ENCODE data around the gene CUBN.

CUBN gene

DNA sequence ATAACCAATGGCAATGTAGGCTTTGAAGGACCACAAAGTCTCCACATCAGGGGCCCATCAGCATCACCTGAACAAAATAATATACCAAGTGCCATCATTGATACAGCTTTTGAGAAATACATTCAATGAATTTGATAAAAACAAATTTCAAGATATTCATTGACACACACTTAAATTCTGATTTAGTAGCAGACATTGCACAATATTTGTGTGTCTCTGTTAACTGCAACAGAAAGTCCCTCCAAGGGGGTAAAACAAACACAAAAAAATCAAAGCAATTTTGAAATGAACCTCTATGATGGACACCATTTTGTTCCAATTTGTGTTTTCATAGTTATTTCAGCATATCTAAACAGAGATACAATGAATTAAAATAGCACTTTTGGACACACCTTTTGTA, 225.6 kb downstream of the CUBN start:
- no peaks in the 10 kb centered on the region for H3K4me1 ChIP-seq
- H3K4me3 ChIP-seq = no peak overlapping the region
- no peaks in the 10 kb centered on the region for H3K36me3 ChIP-seq
- no peak overlapping the region for H3K27ac ChIP-seq
- H3K9me3 ChIP-seq = no peaks in the 10 kb centered on the region
- no peak for DNase-seq
- TF ChIP-seq, protein P1, sequence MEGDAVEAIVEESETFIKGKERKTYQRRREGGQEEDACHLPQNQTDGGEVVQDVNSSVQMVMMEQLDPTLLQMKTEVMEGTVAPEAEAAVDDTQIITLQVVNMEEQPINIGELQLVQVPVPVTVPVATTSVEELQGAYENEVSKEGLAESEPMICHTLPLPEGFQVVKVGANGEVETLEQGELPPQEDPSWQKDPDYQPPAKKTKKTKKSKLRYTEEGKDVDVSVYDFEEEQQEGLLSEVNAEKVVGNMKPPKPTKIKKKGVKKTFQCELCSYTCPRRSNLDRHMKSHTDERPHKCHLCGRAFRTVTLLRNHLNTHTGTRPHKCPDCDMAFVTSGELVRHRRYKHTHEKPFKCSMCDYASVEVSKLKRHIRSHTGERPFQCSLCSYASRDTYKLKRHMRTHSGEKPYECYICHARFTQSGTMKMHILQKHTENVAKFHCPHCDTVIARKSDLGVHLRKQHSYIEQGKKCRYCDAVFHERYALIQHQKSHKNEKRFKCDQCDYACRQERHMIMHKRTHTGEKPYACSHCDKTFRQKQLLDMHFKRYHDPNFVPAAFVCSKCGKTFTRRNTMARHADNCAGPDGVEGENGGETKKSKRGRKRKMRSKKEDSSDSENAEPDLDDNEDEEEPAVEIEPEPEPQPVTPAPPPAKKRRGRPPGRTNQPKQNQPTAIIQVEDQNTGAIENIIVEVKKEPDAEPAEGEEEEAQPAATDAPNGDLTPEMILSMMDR (IDR thresholded peaks at IDR 0.05) = no peak
- intact Hi-C loops (cut with DNase I; ENCODE audit: low total_unique reads) = no loop called here
- H3K27me3 ChIP-seq = no peaks in the 10 kb centered on the region

DNA sequence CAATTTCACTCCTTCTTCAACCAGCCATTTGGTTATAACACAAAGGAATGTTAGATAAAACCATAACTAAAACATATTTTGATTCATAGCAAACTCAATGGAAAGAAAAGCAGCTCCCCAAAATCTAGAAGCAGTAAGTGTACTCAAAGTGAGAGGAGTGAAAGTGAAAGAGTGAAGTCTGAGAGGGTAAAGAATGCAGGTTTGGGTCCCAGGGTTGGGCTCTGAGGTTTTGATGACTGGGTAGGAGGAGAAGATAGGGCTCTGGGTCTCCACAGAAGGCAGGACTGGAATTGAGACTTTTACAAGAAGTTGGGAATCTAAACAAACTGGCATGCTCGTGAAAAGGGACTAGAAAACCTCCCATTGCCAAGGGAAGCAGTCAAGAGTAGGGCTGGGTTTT, 227.0 kb downstream of the CUBN start:
- no peak for DNase-seq
- no peak overlapping the region for H3K27ac ChIP-seq
- H3K9me3 ChIP-seq = no peaks in the 10 kb centered on the region
- intact Hi-C loops (cut with DNase I; ENCODE audit: low total_unique reads) = no loop called here
- H3K27me3 ChIP-seq = no peaks in the 10 kb centered on the region
- H3K4me1 ChIP-seq = no peaks in the 10 kb centered on the region
- H3K36me3 ChIP-seq = no peaks in the 10 kb centered on the region
- H3K4me3 ChIP-seq = no peak overlapping the region
- TF ChIP-seq, protein P1 (IDR thresholded peaks at IDR 0.05) = no peak

DNA sequence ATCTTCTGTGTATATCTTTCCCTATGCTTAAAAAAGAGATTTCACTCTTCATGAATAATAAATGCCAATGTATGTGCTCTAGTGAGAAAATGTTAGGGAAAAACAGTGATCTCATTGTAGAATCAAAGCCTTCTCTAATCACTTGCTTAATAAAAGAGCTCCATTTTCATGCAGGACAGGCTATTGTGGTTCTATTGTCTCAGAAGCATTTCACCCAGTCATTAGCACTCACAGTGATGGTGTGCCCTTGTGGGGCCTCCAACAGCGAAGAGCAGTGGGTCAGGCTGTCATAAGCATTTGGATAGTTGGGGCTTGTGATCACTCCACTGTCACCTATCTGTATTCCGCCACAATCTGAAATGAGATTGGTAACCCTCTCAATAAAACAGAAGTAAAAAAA, 228.5 kb downstream of the CUBN start:
- Histone ChIP-seq H3K36me3 (no peaks in the 10 kb centered on the region), H3K4me1 (no peaks in the 10 kb centered on the region), H3K9me3 (no peaks in the 10 kb centered on the region), H3K27me3 (no peaks in the 10 kb centered on the region), H3K4me3 (no peak overlapping the region), H3K27ac (no peak overlapping the region)
- TF ChIP-seq, protein P1 (IDR thresholded peaks at IDR 0.05) = no peak
- intact Hi-C loops (cut with DNase I; ENCODE audit: low total_unique reads) = no loop called here
- DNase-seq = no peak

DNA sequence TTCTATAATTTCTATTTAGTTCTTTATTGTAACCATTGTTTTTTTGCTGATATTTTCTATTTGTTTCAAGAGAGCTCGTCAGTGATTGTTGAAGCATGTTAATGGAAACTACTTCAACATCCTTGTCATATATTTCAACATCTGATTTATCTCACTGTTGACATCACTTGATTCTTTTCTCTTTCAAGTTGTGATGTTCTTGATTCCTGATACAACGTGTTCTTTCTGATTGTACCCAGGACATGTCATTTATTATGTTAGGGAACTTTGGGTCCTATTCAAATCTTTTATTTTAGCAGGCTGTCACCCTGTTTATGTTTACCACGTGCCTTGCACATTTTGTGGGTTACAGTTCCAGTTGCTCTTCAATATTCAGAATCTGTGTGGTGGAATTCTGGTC, 232.6 kb downstream of the CUBN start:
- TF ChIP-seq, protein P1 (IDR thresholded peaks at IDR 0.05) = no peak
- DNase-seq = no peak
- H3K4me1 ChIP-seq = peaks cover 0 to 21% (median 3%) of the 10 kb centered on the region in 4 donors
- no peak overlapping the region for H3K4me3 ChIP-seq
- intact Hi-C loops (cut with DNase I; ENCODE audit: low total_unique reads) = no loop called here
- no peaks in the 10 kb centered on the region for H3K27me3 ChIP-seq
- no peak overlapping the region for H3K27ac ChIP-seq
- H3K9me3 ChIP-seq = no peaks in the 10 kb centered on the region
- no peaks in the 10 kb centered on the region for H3K36me3 ChIP-seq

DNA sequence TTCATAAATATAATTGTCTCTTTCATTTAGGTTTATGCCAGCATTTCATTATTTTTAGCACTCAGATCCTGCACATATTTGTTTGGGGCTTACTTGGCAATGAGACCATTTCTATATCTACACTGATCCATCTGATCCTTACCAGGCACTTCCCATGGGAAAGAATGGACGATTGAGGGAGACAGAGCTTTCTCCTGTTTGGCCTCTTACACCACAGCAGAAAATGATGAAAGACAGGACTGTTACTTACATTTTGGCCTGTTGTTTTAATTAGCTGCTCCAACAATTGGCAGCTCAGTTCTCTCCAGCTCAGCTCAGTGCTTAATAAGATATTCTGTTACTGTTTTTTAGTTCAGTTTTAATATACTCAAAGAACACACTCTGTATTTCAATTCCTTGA, 234.8 kb downstream of the CUBN start:
- TF ChIP-seq, protein P1 (IDR thresholded peaks at IDR 0.05) = no peak
- intact Hi-C loops (cut with DNase I; ENCODE audit: low total_unique reads) = no loop called here

DNA sequence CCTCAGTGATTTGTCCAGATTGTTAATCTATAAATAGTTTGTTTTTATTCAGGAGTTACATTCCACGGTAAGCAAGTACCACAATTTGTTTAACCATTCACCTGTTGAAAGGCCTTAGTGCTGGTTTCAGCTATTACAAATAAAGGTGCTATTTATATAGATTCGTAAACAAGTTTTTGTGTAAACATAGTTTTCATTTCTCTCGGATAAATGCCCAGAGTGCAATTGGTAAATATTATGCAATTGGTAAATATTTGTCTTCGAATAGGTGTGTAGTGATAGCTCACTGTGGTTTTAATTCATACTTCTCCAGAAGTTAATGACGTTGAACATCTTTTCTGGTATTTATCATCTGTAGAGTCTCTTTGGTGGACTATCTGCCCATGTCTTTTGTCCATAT, 235.9 kb downstream of the CUBN start:
- peaks cover 0 to 28% (median 4%) of the 10 kb centered on the region in 4 donors for H3K4me1 ChIP-seq
- H3K4me3 ChIP-seq = no peak overlapping the region
- TF ChIP-seq, protein P1 (IDR thresholded peaks at IDR 0.05) = no peak
- H3K27ac ChIP-seq = peak overlapping the region in 1 of 2 donors; percentile 28
- intact Hi-C loops (cut with DNase I; ENCODE audit: low total_unique reads) = no loop called here
- H3K9me3 ChIP-seq = no peaks in the 10 kb centered on the region
- no peaks in the 10 kb centered on the region for H3K36me3 ChIP-seq
- no peaks in the 10 kb centered on the region for H3K27me3 ChIP-seq
- no peak for DNase-seq

More for the DNA sequence above, 234.8 kb downstream of the CUBN start:
- Histone ChIP-seq H3K27me3 (no peaks in the 10 kb centered on the region), H3K9me3 (no peaks in the 10 kb centered on the region), H3K4me3 (no peak overlapping the region), H3K36me3 (no peaks in the 10 kb centered on the region), H3K4me1 (peaks cover 0 to 28% (median 4%) of the 10 kb centered on the region in 4 donors), H3K27ac (no peak overlapping the region)
- no peak for DNase-seq
